Gastroesophageal sphincter (tissue), 3 donors: Measurements from ENCODE around the gene ANLN.

Source experiments
- CTCF ChIP-seq, 4 experiments: fragments of 200-600 bp in 2 of 4; fragments of 450-650 bp in 2 of 4; sonication (generic) in 1 of 4; IDR thresholded peaks; one replicate each; pipeline ENCODE4 v1.5.1; 2017 to 2019; ENCODE audit warnings: antibody characterized with exemption in 4 of 4, mild to moderate bottlenecking in 2 of 4, moderate library complexity in 2 of 4
- POLR2A ChIP-seq, 2 donors: fragments of 450-650 bp; IDR thresholded peaks; one replicate each; pipeline ENCODE4 v1.6.1; 2017; ENCODE audit warnings: antibody characterized with exemption in 2 of 2, mild to moderate bottlenecking in 2 of 2, moderate library complexity in 1 of 2
- POLR2AphosphoS5 ChIP-seq: sonication (generic); formaldehyde crosslinking; IDR thresholded peaks from one replicate; pipeline ENCODE4 v1.6.1; 2017; ENCODE audit warnings: antibody characterized with exemption

- TF ChIP-seq CTCF (IDR thresholded peaks at IDR 0.05) (no peak), POLR2A (IDR thresholded peaks at IDR 0.05) (no peak), POLR2AphosphoS5 (no peak)
Measured at GRCh38 chr7:36475381-36475780, 85.7 kb downstream of the ANLN start.
